AG09319 (cell line): ENCODE data around the gene FAM9C.

Experiments used
- DNase-seq: peaks from one replicate; pipeline ENCODE4 v3.0.0-alpha.2; 2010; ENCODE audit warnings: low read depth; ENCODE audit errors: extremely low read depth
- CTCF ChIP-seq: IDR thresholded peaks from 2 replicates; pipeline ENCODE4 v1.5.1; 2011; ENCODE audit warnings: low read depth, mild to moderate bottlenecking, inconsistent platforms, low read length, moderate library complexity

Gene FAM9C

GRCh38 chrX:13044441-13044840 lies at the start of gene FAM9C:
TSS of gene FAM9C (minus strand) at chrX:13044620. CDS start at chrX:13043789, 831 bp downstream.
- no peak for TF ChIP-seq CTCF
- DNase-seq: no peak

GRCh38 chrX:13093529-13094140 lies 49.2 kb upstream of the FAM9C start:
- DNase-seq: no peak
- TF ChIP-seq CTCF: no peak

GRCh38 chrX:13092455-13092941 lies 48.1 kb upstream of the FAM9C start:
- DNase-seq: no peak
- no peak for TF ChIP-seq CTCF

- DNase-seq: no peak
- TF ChIP-seq CTCF: no peak
These were observed 46.8 kb upstream of the FAM9C start for GRCh38 chrX:13091111-13091765.

- DNase-seq: no peak
- no peak for TF ChIP-seq CTCF
These were observed 46.1 kb upstream of the FAM9C start for GRCh38 chrX:13090339-13091110.

- no peak for TF ChIP-seq CTCF
- no peak for DNase-seq
These were observed 45.6 kb upstream of the FAM9C start for GRCh38 chrX:13090027-13090338.

GRCh38 chrX:13088156-13088487 lies 43.7 kb upstream of the FAM9C start:
- DNase-seq: no peak
- no peak for TF ChIP-seq CTCF
